Measurements from ENCODE around the gene CORIN. TPM values are rescaled to one million over a fixed set of nuclear protein-coding genes. Genes with fewer than 3 reads are reported as not detected.

CORIN gene
- total RNA-seq, 1 donor from 2014 or later: 2.1 TPM

DNA sequence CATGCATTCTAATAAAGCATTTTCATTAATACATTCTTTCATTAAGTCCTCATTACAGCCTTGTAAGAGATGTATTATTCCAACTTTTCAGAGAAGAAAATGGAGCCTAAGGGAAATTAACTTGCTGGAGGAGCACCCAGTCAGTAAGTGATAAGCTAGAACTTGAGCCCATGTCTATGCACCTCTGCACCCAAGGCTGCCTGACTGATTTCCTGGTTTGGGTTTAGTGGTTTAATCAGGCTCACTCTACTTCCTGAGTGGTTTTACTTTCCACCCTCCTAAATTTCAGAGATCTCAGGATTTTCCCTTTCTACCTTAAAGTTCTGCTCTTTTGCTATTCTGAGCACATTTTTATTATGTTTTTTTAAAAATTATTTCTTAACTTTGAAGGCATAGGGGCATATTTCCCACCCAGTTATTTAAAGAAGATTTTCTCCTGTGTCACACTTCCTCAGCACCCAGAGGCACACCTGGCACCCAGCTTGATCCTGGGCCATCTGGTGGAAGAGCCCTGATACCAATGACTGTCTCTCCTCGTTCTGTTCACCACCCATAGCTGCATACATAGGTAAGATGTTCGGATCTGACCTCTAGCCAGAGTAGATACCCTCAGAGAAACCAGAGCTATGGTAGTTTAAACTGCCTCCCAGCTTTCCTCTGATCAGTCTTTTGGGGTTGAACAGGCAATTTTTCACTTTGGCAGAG, 10.4 kb downstream of the CORIN start:
- TF ChIP-seq CTCF (IDR thresholded peaks at IDR 0.05): no peak
- no peak for DNase-seq (ENCODE audit: low spot score)
- Mint-ChIP-seq H3K27me3 (ENCODE audit: low read depth) (peaks cover 5% of the 10 kb centered on the region), H3K27ac (ENCODE audit: unreplicated experiment) (no peak overlapping the region), H3K36me3 (ENCODE audit: low read depth) (no peaks in the 10 kb centered on the region), H3K9me3 (ENCODE audit: low read depth) (no peaks in the 10 kb centered on the region), H3K4me1 (ENCODE audit: low read depth) (no peaks in the 10 kb centered on the region), H3K4me3 (ENCODE audit: unreplicated experiment) (no peak overlapping the region)

- H3K4me1 Mint-ChIP-seq (ENCODE audit: low read depth): no peaks in the 10 kb centered on the region
- TF ChIP-seq CTCF (IDR thresholded peaks at IDR 0.05): no peak
- no peak overlapping the region for H3K4me3 Mint-ChIP-seq (ENCODE audit: unreplicated experiment)
- H3K36me3 Mint-ChIP-seq (ENCODE audit: low read depth): no peaks in the 10 kb centered on the region
- no peak for DNase-seq (ENCODE audit: low spot score)
- H3K27ac Mint-ChIP-seq (ENCODE audit: unreplicated experiment): no peak overlapping the region
- H3K9me3 Mint-ChIP-seq (ENCODE audit: low read depth): no peaks in the 10 kb centered on the region
- H3K27me3 Mint-ChIP-seq (ENCODE audit: low read depth): peaks cover 11% of the 10 kb centered on the region
Observed at GRCh38 chr4:47824840-47825239, 13.0 kb downstream of the CORIN start.

- DNase-seq (ENCODE audit: low spot score): no peak
- Mint-ChIP-seq H3K4me1 (ENCODE audit: low read depth) (no peaks in the 10 kb centered on the region), H3K27me3 (ENCODE audit: low read depth) (peaks cover 40% of the 10 kb centered on the region), H3K9me3 (ENCODE audit: low read depth) (no peaks in the 10 kb centered on the region), H3K27ac (ENCODE audit: unreplicated experiment) (no peak overlapping the region), H3K36me3 (ENCODE audit: low read depth) (peaks cover 4% of the 10 kb centered on the region), H3K4me3 (ENCODE audit: unreplicated experiment) (no peak overlapping the region)
- TF ChIP-seq CTCF (IDR thresholded peaks at IDR 0.05): no peak
Observed at GRCh38 chr4:47819178-47819577, 18.7 kb downstream of the CORIN start.

- Mint-ChIP-seq H3K36me3 (ENCODE audit: low read depth) (peaks cover 4% of the 10 kb centered on the region), H3K4me3 (ENCODE audit: unreplicated experiment) (no peak overlapping the region), H3K27ac (ENCODE audit: unreplicated experiment) (no peak overlapping the region), H3K9me3 (ENCODE audit: low read depth) (no peaks in the 10 kb centered on the region), H3K4me1 (ENCODE audit: low read depth) (no peaks in the 10 kb centered on the region), H3K27me3 (ENCODE audit: low read depth) (peaks cover 42% of the 10 kb centered on the region)
- DNase-seq (ENCODE audit: low spot score): no peak
- no peak for TF ChIP-seq CTCF (IDR thresholded peaks at IDR 0.05)
Observed at GRCh38 chr4:47817275-47817674, 20.6 kb downstream of the CORIN start.

GRCh38 chr4:47816748-47817147, 21.1 kb downstream of the CORIN start:
- H3K27ac Mint-ChIP-seq (ENCODE audit: unreplicated experiment): no peak overlapping the region
- peaks cover 4% of the 10 kb centered on the region for H3K36me3 Mint-ChIP-seq (ENCODE audit: low read depth)
- H3K9me3 Mint-ChIP-seq (ENCODE audit: low read depth): no peaks in the 10 kb centered on the region
- no peak for TF ChIP-seq CTCF (IDR thresholded peaks at IDR 0.05)
- DNase-seq (ENCODE audit: low spot score): no peak
- no peaks in the 10 kb centered on the region for H3K4me1 Mint-ChIP-seq (ENCODE audit: low read depth)
- H3K27me3 Mint-ChIP-seq (ENCODE audit: low read depth): peaks cover 40% of the 10 kb centered on the region
- H3K4me3 Mint-ChIP-seq (ENCODE audit: unreplicated experiment): no peak overlapping the region
